ENCODE results near the gene COLQ.
A peak's percentile ranks its signal among the peaks of the same experiment; 100 is the strongest.
"Not testable (repeated sequence)": the region's sequence is repeated elsewhere in the genome, so short reads cannot be mapped to it uniquely, and the experiment has no call there.

COLQ gene

GRCh38 chr3:15460891-15461531, 60.5 kb downstream of the COLQ start:
- TF ChIP-seq CTCF (IDR thresholded peaks at IDR 0.05; ENCODE audit: borderline replicate concordance, insufficient read depth, low read depth, low read length), result 0 out of 2 replicates have a peak, but pooled peaks have one; percentile 1
- no peak overlapping the region for H3K4me3 ChIP-seq (ENCODE audit: low read depth, low read length)

GRCh38 chr3:15458212-15458780, 63.2 kb downstream of the COLQ start:
- no peak overlapping the region for H3K4me3 ChIP-seq (ENCODE audit: low read depth, low read length)
- no peak for TF ChIP-seq CTCF (IDR thresholded peaks at IDR 0.05; ENCODE audit: borderline replicate concordance, insufficient read depth, low read depth, low read length)

- H3K4me3 ChIP-seq (ENCODE audit: low read depth, low read length), result not testable (repeated sequence)
Measured at GRCh38 chr3:15456915-15457314, 64.6 kb downstream of the COLQ start.

- TF ChIP-seq CTCF (IDR thresholded peaks at IDR 0.05; ENCODE audit: borderline replicate concordance, insufficient read depth, low read depth, low read length), result no peak
- H3K4me3 ChIP-seq (ENCODE audit: low read depth, low read length), result no peak overlapping the region
Measured at GRCh38 chr3:15456321-15456720, 65.2 kb downstream of the COLQ start.

GRCh38 chr3:15455756-15456155, 65.8 kb downstream of the COLQ start:
- no peak for TF ChIP-seq CTCF (IDR thresholded peaks at IDR 0.05; ENCODE audit: borderline replicate concordance, insufficient read depth, low read depth, low read length)
- H3K4me3 ChIP-seq (ENCODE audit: low read depth, low read length), result no peak overlapping the region

- TF ChIP-seq CTCF (IDR thresholded peaks at IDR 0.05; ENCODE audit: borderline replicate concordance, insufficient read depth, low read depth, low read length), result no peak
- no peak overlapping the region for H3K4me3 ChIP-seq (ENCODE audit: low read depth, low read length)
Measured at GRCh38 chr3:15454965-15455364, 66.5 kb downstream of the COLQ start.

- no peak overlapping the region for H3K4me3 ChIP-seq (ENCODE audit: low read depth, low read length)
- no peak for TF ChIP-seq CTCF (IDR thresholded peaks at IDR 0.05; ENCODE audit: borderline replicate concordance, insufficient read depth, low read depth, low read length)
Measured at GRCh38 chr3:15453991-15454625, 67.4 kb downstream of the COLQ start.

Data from GM12875 (cell line).